Measurements from ENCODE around the gene SCYGR4.

DNA sequence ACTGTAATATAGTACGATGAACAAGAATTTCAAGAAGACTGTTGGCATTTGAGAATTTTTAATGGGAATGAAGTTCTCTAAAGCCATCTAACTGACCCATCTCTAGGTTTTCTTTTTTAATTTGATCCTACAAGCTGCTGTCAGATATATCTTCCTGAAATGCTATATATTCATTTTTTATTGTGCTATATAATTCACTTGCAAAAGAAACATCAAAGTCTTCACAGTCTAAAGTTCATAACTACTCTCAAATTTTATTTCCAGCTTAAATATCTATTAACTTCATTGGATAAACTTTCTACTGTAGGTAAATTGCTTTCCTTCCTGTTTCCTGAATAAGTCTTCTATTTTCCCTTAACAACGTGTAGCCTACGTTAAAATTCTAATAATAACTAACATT, 14.9 kb upstream of the SCYGR4 start:
- no peak for TF ChIP-seq POLR2AphosphoS5 (IDR thresholded peaks at IDR 0.05)
- TF ChIP-seq, protein P1, sequence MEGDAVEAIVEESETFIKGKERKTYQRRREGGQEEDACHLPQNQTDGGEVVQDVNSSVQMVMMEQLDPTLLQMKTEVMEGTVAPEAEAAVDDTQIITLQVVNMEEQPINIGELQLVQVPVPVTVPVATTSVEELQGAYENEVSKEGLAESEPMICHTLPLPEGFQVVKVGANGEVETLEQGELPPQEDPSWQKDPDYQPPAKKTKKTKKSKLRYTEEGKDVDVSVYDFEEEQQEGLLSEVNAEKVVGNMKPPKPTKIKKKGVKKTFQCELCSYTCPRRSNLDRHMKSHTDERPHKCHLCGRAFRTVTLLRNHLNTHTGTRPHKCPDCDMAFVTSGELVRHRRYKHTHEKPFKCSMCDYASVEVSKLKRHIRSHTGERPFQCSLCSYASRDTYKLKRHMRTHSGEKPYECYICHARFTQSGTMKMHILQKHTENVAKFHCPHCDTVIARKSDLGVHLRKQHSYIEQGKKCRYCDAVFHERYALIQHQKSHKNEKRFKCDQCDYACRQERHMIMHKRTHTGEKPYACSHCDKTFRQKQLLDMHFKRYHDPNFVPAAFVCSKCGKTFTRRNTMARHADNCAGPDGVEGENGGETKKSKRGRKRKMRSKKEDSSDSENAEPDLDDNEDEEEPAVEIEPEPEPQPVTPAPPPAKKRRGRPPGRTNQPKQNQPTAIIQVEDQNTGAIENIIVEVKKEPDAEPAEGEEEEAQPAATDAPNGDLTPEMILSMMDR (IDR thresholded peaks at IDR 0.05 in 8 of 11, conservative IDR thresholded peaks at IDR 0.05 in 3 of 11), result no peak
